Effector memory CD8-positive, alpha-beta T cell (primary cell): ENCODE results near the gene DGKG.
A peak's percentile ranks its signal among the peaks of the same experiment; 100 is the strongest.

ENCODE experiments used
- ATAC-seq: fragments of 150-1000 bp; cut with Tn5 transposase; replicated peaks from 2 replicates; pipeline ENCODE4 v1.10.0; 2021; ENCODE audit warnings: mild to moderate bottlenecking, moderate library complexity
- DNase-seq, 3 experiments: peaks; one replicate each; pipeline ENCODE4 v3.0.0; 2021
- H3K27ac Mint-ChIP-seq, 2 donors: one replicate each; pipeline ENCODE4 v1.8.0; 2022; ENCODE audit warnings: mild to moderate bottlenecking in 2 of 2, mixed read lengths in 2 of 2, moderate library complexity in 2 of 2
- H3K27me3 Mint-ChIP-seq, 2 donors: one replicate each; pipeline ENCODE4 v1.8.0; 2022; ENCODE audit warnings: mixed read lengths in 2 of 2
- H3K36me3 Mint-ChIP-seq: one replicate; pipeline ENCODE4 v1.8.0; 2022; ENCODE audit warnings: mild to moderate bottlenecking, moderate library complexity, mixed read lengths; ENCODE audit not compliant: insufficient read depth
- H3K4me1 Mint-ChIP-seq, 2 donors: one replicate each; pipeline ENCODE4 v1.8.0; 2022; ENCODE audit warnings: low read depth in 2 of 2, mixed read lengths in 2 of 2
- H3K4me3 Mint-ChIP-seq, 2 donors: one replicate each; pipeline ENCODE4 v1.8.0; 2022; ENCODE audit warnings: mild to moderate bottlenecking in 2 of 2, mixed read lengths in 2 of 2, moderate library complexity in 2 of 2
- H3K9me3 Mint-ChIP-seq, 2 donors: one replicate each; pipeline ENCODE4 v1.8.0; 2022; ENCODE audit warnings: mixed read lengths in 2 of 2

DGKG gene

DNA sequence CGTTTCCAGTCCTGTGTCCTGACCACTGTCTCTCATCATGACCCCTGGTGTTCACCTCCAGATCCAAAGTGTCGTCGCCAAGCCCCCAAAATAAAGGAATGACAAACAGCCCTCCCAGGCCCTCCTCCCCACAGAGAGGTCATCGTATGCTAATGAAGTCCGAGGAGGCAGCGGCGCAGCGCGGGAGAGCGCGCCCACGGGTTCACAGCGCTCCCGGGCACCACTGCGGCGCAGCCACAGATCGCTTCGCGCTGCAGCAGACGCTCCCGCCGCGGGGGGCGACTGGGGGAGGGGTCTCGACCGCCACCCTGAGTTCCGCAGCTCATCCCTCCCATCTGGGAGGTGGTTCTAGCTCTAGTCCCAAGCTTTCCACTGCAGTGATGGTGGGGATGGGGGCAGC lies 1.3 kb downstream of the DGKG start:
- ATAC-seq (no peak), DNase-seq (no peak)
- peak overlapping the region in 1 of 2 donors; percentile 11 for H3K4me3 Mint-ChIP-seq
- H3K27ac Mint-ChIP-seq: no peak overlapping the region
- no peaks in the 10 kb centered on the region for H3K36me3 Mint-ChIP-seq
- H3K9me3 Mint-ChIP-seq: no peaks in the 10 kb centered on the region
- peaks cover 63 to 75% of the 10 kb centered on the region in 2 donors for H3K27me3 Mint-ChIP-seq
- H3K4me1 Mint-ChIP-seq: peaks cover 0 to 9% of the 10 kb centered on the region in 2 donors

DNA sequence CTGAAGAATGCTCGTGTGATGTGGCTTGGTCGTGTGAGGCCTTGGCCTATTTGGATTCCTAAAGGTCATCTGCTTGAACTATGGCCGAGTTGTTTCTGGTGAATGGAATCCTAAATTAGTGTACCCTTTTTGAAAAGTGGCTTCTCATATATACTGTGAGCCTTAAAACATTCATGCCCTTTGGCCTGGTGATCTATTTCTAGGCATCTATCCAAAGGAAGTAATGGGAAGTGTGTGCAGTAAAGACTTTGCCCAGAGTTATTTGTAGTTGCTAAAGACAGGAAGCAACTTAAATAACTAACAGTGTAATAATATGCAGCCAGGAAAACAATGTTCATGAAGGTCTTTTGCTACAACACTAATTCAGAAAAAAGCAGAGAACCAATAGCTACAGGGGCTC lies 3.0 kb downstream of the DGKG start:
- Mint-ChIP-seq H3K27me3 (peaks cover 50 to 77% of the 10 kb centered on the region in 2 donors), H3K36me3 (no peaks in the 10 kb centered on the region), H3K9me3 (peaks cover 0 to 1% of the 10 kb centered on the region in 2 donors), H3K4me3 (no peak overlapping the region), H3K27ac (no peak overlapping the region), H3K4me1 (peaks cover 0 to 9% of the 10 kb centered on the region in 2 donors)
- DNase-seq (no peak), ATAC-seq (no peak)

DNA sequence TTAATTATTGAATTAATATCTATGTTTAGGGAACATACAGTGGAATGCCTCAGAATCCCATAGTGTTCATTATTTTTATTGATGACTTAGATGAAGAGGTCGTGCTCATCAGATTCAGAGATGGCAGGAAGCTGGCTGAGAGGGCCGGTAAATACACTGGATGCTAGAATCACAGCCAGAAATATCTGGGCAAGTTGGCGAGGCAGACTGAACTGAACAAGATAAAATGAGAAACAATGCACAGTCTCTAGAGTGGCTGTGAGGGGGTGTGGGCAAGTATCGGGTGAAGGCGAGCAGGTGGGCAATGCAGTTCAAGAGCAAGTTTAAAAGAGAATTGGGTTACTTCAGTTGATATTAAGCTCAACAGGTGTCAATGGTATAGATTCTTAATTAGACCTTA lies 5.9 kb downstream of the DGKG start:
- ATAC-seq (no peak), DNase-seq (no peak)
- H3K27ac Mint-ChIP-seq: no peak overlapping the region
- H3K27me3 Mint-ChIP-seq: peaks cover 38 to 70% of the 10 kb centered on the region in 2 donors
- no peak overlapping the region for H3K4me3 Mint-ChIP-seq
- H3K4me1 Mint-ChIP-seq: peaks cover 0 to 1% of the 10 kb centered on the region in 2 donors
- no peaks in the 10 kb centered on the region for H3K36me3 Mint-ChIP-seq
- H3K9me3 Mint-ChIP-seq: peaks cover 0 to 1% of the 10 kb centered on the region in 2 donors

DNA sequence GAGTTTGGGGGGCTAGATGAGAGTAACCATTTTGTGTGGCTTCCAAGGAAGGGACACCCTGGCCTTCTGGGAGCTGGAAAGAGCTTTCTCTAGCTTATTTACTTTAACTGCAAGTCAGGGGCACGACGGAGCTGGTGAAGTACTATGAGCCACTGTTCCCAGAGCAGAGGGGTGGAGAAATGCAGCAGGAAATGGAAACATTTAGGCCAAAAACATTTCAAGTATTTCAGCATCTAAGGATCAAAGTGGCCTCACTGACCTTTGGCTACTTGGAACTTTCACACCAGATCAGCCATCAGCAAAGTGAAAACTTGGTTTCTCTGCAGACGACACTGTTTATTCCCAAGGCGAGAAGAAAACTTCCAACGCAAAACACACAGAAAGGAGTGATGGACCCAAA lies 7.9 kb downstream of the DGKG start:
- ATAC-seq (no peak), DNase-seq (no peak)
- Mint-ChIP-seq H3K4me1 (no peaks in the 10 kb centered on the region), H3K4me3 (no peak overlapping the region), H3K36me3 (no peaks in the 10 kb centered on the region), H3K27me3 (peaks cover 39 to 55% of the 10 kb centered on the region in 2 donors), H3K9me3 (peaks cover 0 to 1% of the 10 kb centered on the region in 2 donors), H3K27ac (no peak overlapping the region)

DNA sequence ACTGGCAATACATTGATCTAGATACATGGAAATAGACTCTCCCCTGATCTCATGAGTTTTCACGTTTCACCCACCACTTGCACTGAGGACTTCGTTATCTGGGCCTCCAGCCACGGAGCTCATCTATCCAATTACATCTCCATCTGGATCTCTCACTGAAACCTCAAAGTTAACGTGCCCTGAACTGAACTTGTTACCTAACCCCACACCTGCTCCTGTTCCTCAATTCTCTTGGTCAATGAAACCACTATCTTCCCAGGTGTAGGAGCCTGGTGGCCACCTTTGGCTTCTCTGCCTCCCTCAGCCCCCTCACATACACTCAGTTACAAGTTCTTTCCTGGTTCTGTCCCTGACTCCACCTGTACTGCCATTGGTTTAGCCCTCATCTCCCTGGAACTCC lies 9.7 kb downstream of the DGKG start:
- Mint-ChIP-seq H3K36me3 (no peaks in the 10 kb centered on the region), H3K4me1 (no peaks in the 10 kb centered on the region), H3K9me3 (peaks cover 0 to 1% of the 10 kb centered on the region in 2 donors), H3K27me3 (peaks cover 33 to 42% of the 10 kb centered on the region in 2 donors), H3K4me3 (no peak overlapping the region), H3K27ac (no peak overlapping the region)
- DNase-seq: no peak
- ATAC-seq: no peak

DNA sequence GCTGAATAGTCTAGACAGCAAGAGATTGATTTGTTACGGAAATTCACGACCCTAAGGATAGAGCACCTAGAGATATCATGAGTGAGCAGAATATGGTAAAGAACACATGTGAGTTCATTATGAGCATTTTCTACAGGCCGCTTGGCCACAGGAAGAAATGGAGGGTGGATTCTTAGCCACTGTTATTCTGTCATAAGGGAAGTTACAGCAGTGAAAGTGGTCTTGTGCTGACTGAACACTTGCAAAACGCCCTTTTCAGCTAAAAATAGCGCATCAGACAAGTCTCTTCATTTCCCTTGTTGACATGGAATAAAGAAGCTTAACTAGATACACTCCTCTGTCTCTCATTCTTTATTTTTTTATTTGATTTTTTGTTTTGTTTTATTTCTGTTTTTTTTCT lies 19.8 kb downstream of the DGKG start:
- Mint-ChIP-seq H3K4me3 (no peak overlapping the region), H3K36me3 (no peaks in the 10 kb centered on the region), H3K4me1 (no peaks in the 10 kb centered on the region), H3K9me3 (peaks cover 0 to 2% of the 10 kb centered on the region in 2 donors), H3K27ac (no peak overlapping the region), H3K27me3 (peaks cover 8 to 14% of the 10 kb centered on the region in 2 donors)
- DNase-seq (no peak), ATAC-seq (no peak)

DNA sequence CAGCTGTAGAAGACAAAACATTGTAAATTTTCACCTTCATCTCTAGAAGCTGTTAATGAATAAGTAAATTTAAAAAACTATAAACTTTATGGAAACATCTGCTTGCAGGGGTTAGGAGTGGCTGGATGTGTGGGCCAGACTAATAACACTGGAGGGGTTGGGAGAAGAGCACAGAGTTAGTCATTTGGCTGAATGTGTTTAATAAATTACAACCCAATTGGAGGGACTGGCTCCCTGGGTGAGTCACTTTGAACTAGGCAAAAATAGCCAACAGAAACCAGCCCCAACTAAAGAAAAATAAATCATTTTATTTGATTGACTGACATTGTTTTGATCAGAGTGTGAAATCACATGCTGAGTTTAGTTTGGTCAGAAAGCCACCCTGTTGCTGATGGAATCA lies 21.8 kb downstream of the DGKG start:
- H3K27ac Mint-ChIP-seq: no peak overlapping the region
- peaks cover 0 to 2% of the 10 kb centered on the region in 2 donors for H3K9me3 Mint-ChIP-seq
- no peaks in the 10 kb centered on the region for H3K36me3 Mint-ChIP-seq
- H3K4me1 Mint-ChIP-seq: no peaks in the 10 kb centered on the region
- DNase-seq: no peak
- no peak for ATAC-seq
- H3K4me3 Mint-ChIP-seq: no peak overlapping the region
- peaks cover 14 to 20% of the 10 kb centered on the region in 2 donors for H3K27me3 Mint-ChIP-seq

DNA sequence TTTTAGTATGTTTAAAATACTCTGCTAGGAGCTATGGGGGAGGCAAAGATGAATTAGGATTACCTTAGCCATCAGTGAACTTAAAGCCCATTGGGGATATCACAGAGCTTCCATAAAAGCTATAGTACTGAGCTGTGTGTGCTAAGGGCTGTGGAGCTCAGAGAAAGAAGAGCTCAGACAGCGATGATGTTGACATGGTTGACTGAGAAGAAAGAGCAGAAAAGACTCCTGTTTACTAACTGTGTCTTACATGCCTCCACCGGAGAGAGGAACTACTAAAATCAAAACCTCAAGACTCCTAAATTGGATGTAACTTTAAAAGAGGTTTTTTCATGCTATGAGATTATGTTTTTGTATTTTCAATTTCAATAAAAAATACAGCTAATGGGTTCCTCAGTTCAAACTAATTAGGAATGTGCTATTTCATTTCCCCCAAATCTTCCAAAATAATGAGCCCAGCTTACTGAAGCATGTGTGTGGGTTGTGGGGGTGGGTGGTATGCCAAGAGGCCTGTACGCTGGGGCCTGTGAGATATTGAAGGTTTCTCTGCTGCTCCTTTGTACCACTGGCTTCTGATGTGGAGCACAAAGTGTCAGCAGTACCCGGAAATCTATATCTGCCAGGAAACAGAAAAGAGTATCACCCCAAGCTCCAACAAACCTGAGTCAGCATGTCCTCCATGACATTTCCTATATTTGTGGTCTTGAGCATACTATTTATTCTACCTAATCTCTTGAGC lies 22.7 kb downstream of the DGKG start:
- peaks cover 0 to 2% of the 10 kb centered on the region in 2 donors for H3K9me3 Mint-ChIP-seq
- no peak overlapping the region for H3K4me3 Mint-ChIP-seq
- no peak overlapping the region for H3K27ac Mint-ChIP-seq
- DNase-seq (no peak), ATAC-seq (no peak)
- peaks cover 15 to 20% of the 10 kb centered on the region in 2 donors for H3K27me3 Mint-ChIP-seq
- no peaks in the 10 kb centered on the region for H3K36me3 Mint-ChIP-seq
- no peaks in the 10 kb centered on the region for H3K4me1 Mint-ChIP-seq

DNA sequence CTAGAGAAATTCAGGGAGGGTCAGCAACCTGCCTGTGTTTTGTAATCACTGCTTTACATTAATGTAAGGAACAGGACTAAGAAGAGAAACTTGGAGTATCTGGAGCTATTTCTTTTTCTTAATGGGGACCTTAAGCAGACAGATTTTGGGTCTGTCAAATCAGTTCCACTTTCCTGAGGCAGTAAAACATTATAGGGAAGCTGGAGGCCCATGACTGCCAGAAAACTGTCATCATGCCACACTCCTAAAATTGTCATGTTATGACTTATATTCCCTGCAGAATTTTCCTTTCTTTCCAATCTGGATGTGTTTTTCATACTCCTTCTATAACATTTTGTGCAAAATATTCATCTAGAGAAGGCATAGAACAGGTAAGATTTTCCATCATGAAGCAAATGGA lies 28.8 kb downstream of the DGKG start:
- ATAC-seq (no peak), DNase-seq (no peak)
- Mint-ChIP-seq H3K36me3 (no peaks in the 10 kb centered on the region), H3K4me1 (no peaks in the 10 kb centered on the region), H3K4me3 (no peak overlapping the region), H3K9me3 (no peaks in the 10 kb centered on the region), H3K27me3 (peaks cover 38 to 50% of the 10 kb centered on the region in 2 donors), H3K27ac (no peak overlapping the region)

DNA sequence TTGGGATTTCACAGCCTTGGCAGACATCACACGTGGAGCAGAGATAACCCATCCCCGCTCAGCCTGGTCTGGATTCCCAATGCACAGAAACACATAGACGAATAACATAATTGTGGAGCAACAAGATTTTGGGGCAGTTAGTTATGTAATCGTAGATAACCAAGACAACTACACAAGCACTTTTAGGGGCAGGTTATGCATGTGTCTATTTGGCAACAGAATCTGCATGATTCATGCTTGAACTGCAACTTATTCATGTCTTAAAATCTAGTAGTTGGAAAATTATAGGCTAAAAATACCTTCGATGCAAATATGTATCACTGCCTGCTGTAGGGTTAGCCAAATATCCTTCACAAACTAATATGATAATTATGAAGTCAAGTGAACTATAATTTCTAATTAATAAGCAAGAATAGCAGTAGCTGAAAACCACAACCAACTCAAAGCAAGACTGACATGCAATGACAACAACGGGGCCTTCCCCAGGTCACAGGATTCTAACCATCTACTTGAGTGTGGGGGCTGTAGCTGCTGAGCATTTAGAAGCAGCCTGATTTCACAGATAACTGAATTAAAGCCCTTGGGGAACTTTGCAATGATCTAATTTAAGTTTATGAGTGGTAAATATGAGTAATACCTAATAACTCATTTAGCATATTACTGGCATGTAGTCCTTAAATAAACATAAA lies 31.1 kb downstream of the DGKG start:
- Mint-ChIP-seq H3K27ac (no peak overlapping the region), H3K4me3 (no peak overlapping the region), H3K9me3 (no peaks in the 10 kb centered on the region), H3K4me1 (no peaks in the 10 kb centered on the region), H3K27me3 (peaks cover 50% of the 10 kb centered on the region in 2 donors), H3K36me3 (no peaks in the 10 kb centered on the region)
- ATAC-seq: no peak
- no peak for DNase-seq

DNA sequence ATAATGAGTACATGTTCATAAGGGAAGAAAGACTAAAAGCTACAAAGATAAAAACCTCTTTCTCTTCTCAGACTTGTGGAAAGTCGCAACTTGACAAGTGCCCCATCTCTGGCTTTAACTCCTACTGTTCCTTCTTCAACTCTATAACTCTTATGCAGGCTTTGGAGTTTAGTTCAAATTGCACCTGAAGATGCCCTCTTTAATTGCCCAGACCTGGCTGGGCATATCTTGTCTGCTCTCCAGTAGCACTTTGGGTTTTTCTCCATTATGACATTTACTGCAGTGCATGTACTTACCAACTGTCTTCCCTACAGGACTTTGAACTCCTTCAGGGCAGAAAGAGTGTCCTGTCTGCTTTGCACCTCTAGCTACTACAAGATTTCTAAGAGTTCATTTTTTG lies 32.4 kb downstream of the DGKG start:
- DNase-seq (no peak), ATAC-seq (no peak)
- H3K9me3 Mint-ChIP-seq: no peaks in the 10 kb centered on the region
- no peak overlapping the region for H3K27ac Mint-ChIP-seq
- no peaks in the 10 kb centered on the region for H3K36me3 Mint-ChIP-seq
- H3K4me1 Mint-ChIP-seq: no peaks in the 10 kb centered on the region
- H3K4me3 Mint-ChIP-seq: no peak overlapping the region
- peaks cover 48 to 50% of the 10 kb centered on the region in 2 donors for H3K27me3 Mint-ChIP-seq

DNA sequence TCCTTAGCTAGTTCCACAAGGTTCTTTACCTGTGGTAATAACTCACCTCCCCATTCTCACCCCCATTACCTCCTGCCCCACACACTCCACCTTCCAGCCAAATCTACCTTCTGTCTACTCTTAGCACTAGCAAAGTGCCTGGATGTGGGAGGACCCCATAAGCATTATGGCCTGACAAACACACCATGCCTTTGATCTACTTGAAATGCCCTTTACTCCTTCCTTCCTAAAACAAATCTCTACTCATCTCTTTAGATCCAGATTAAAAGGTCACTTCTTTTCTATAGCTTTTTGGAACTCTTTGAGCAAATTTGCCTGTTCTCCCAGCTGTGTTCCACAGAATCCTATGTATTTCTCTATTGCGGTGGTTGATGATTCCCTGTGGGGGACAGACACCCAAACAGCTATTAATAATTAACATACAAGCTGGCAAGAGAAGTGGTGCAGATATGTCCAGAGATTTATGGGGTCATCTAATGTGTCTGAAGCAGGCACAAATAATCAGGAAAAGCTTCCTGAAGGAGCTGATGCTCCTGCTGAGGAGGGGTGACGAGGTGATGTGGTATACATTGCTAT lies 34.0 kb downstream of the DGKG start:
- DNase-seq (no peak), ATAC-seq (no peak)
- Mint-ChIP-seq H3K27me3 (peaks cover 39 to 45% of the 10 kb centered on the region in 2 donors), H3K4me1 (no peaks in the 10 kb centered on the region), H3K36me3 (no peaks in the 10 kb centered on the region), H3K27ac (no peak overlapping the region), H3K9me3 (no peaks in the 10 kb centered on the region), H3K4me3 (no peak overlapping the region)

DNA sequence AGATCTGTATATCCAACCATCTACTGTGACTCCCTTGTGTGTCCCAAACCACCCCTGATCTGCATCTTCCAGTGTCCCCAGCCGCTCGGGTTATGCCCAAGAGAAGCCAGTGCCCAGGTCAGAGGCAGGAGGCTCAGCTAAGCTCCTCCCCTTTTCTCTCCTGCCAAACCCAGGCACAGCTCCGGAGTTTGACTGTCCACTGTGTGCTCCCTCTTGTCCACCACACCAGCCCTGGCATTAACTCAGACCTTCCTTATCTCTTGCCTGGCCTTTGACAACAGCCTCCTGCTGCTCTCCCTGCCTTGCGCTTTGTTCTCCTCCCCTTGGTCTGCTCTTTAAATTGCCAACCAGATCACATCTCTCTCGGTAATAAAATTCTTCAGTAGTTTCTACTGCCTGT lies 39.3 kb downstream of the DGKG start:
- DNase-seq: no peak
- H3K9me3 Mint-ChIP-seq: no peaks in the 10 kb centered on the region
- no peak for ATAC-seq
- no peak overlapping the region for H3K4me3 Mint-ChIP-seq
- no peak overlapping the region for H3K27ac Mint-ChIP-seq
- H3K27me3 Mint-ChIP-seq: peaks cover 47% of the 10 kb centered on the region in 2 donors
- H3K4me1 Mint-ChIP-seq: no peaks in the 10 kb centered on the region
- H3K36me3 Mint-ChIP-seq: peaks cover 3% of the 10 kb centered on the region

DNA sequence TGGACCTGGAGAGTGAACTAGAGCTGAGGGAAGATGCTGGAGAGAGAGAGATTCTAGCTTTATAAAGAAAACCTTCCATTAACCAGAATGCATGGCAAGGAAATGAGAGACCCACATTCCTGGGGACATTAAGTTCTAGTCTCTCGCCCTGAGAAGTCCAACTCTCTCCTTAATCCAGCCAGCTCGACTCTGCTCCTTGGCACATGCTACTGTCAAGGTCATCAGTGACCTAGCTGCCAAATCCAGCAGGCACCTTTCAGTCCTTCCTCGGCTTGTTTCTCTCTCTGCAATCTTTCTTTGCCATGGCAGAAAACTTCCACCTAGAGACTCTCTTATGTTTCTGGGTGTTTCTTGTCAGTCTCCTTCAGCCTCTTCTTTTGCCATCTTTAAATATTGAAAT lies 40.3 kb downstream of the DGKG start:
- DNase-seq (no peak), ATAC-seq (no peak)
- no peaks in the 10 kb centered on the region for H3K9me3 Mint-ChIP-seq
- peaks cover 45 to 52% of the 10 kb centered on the region in 2 donors for H3K27me3 Mint-ChIP-seq
- H3K4me3 Mint-ChIP-seq: no peak overlapping the region
- peaks cover 3% of the 10 kb centered on the region for H3K36me3 Mint-ChIP-seq
- H3K27ac Mint-ChIP-seq: no peak overlapping the region
- no peaks in the 10 kb centered on the region for H3K4me1 Mint-ChIP-seq
